T-helper 22 cell (primary cell): Measurements from ENCODE around the gene ITGA4.

Experiments
- DNase-seq: peaks from one replicate; pipeline ENCODE4 v3.0.0-alpha.2; 2020; ENCODE audit warnings: low read depth

The ITGA4 gene

DNA sequence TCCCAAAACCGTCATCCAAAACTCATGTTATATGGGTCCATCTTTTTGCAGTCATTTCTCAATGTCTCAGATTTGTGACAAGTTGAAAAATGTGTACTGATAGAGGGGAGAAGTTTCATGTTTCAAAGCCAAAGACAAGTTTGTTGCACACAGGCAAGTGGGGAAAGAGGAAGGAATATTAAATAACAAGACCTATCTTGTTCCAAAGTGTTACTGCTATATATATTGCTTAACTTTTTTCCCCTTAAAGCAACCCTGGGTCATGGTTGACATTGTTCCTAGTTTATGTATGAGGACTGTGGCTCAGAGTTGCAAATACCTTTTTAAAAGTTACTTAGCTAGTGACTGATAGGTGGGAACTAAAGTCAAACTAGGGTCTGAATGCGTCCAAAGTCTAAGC, 1.7 kb downstream of the ITGA4 start:
- DNase-seq: no peak

DNA sequence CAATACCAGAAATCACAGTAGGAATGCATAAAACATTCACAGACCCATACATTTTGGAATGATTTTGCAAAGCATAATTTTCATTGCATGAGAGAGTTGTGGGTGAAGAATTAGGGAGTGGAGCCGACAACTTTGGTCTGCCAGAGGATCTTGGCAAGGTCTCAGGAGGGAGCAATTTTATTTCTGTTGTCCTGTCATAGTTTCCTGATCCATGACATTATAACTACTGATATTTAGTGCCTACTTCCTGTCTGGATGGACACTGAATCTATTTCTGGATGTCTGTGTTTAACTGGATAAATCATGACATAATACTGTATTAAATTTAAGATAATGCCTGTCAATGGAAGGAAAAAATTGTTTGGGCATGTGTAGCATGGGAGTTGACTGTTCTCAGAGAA, 2.4 kb downstream of the ITGA4 start:
- DNase-seq: no peak

DNA sequence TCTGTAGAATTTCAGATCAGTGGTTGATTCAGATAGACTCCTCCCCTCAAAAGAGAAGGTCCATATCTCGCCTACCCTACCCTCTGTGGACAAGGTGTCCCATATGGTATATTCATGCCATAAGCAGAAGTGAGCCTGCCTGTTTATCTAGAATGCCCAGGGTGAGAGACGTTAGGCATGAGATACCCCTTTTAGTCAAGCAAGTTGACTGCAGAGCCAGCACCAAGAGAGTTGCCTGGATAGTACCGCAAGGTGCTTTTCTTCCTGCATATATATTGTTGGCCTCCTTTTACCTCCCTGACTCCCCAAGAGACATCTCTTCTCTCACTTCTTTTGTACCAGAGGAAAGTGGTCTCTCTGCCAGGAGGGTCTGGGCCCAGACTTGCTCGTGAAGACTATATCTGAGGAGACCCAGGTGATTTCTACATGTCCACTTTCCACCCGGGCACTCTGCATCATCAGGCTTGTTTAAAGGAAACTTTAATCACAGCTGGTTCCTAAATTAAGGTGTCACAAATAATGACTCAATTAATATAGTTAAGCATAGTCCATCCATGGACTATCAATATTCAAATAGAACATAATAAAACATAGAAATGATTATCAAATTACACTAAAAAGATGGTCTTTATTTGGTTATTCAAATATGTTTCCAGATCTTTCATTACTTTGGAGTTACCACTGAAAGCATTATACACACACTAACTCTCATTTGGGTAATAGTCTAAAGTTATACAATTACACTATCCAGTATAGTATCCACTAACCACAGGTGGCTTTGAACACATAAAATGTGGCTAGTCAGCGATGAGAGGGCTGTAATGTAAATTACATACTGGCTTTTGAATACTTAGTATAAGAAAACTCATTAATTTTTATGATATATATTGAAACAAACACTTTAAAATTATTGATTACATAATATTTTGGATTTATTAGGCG, 4.1 kb downstream of the ITGA4 start:
- DNase-seq: no peak

DNA sequence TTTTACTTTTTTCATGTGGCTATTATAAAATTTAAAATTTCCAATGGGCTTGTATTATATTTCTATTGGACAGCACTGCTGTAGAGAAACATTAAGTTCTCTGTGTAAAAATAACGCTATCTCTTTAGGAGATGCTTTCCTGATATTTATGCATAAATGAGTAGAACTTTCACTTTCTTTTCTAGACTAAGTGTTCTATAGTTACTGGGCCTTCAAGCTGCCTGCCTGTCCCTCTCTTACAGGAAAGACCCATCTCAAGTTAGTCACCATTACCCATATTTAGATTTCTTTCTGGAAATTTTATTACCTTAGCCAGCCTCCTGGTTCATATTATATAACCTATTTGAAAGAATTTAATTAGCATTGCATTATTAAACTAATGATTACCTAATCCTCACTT, 4.8 kb downstream of the ITGA4 start:
- no peak for DNase-seq

DNA sequence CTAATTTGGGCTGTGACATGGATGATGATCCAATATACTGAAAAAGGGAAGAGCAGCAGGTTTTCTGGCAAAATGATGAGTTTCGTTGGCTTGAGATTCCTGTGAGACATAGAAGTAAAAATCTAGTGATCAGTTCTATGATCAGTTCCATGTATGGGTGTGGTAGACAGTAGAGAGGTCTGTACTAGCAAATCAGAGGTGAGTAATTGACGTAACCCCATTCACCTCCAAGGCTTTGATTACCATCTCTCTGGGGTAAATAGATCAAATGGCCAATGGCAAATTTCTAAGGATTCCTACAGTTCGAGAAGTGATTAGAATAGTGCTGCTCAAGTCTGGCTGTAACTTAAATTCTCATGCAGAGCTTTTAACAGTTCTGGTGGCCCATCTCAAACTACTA, 6.4 kb downstream of the ITGA4 start:
- no peak for DNase-seq

DNA sequence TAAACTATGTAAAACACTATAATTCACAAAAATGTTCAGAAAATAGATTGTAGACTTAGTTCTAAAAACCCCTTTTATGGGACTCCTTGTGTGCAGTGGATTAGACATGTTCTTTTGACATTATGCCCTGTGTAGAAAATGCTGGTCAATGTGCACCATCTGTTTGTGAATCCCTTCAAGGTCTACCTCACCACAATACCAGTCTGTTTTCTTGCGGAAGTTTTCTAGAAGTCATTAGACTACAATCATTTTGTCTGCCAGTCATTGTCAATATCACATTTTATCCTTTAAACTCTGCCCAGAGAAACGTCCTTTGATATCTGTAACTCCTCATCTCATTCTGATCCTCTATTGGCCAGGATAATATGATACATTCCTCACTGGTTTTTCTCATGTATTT, 7.8 kb downstream of the ITGA4 start:
- DNase-seq: no peak

DNA sequence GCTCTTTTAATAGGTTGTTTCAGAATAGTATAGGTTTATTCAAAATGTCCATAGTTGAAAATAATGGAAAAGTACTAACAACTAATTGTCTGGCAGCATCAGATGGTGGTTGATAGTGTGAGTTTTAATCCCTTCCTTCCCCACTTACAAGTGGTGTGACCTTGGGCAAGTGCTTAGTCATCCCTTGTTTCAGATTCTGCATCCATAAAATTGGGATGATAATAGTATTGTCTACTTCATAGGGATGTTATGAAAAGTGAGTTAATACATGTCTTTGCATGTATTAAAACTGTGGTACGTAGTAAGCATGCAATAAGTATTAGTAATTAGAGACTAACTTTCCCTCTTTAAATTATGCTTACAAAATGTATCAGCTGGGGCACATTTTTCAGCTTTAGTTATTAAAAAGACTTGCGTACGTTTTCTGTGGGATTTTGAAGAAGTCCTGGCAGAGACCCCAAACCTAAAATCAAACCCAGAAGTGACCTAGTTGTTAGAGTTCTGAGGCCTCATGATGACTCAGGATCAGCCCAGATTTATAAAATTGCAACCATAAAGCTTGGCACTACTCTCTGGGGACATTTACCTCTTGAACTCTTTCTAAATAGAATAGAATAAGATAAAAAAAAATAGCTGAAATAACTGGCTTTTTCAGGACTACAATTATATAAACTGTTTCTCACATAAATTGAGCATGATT, 8.6 kb downstream of the ITGA4 start:
- no peak for DNase-seq

DNA sequence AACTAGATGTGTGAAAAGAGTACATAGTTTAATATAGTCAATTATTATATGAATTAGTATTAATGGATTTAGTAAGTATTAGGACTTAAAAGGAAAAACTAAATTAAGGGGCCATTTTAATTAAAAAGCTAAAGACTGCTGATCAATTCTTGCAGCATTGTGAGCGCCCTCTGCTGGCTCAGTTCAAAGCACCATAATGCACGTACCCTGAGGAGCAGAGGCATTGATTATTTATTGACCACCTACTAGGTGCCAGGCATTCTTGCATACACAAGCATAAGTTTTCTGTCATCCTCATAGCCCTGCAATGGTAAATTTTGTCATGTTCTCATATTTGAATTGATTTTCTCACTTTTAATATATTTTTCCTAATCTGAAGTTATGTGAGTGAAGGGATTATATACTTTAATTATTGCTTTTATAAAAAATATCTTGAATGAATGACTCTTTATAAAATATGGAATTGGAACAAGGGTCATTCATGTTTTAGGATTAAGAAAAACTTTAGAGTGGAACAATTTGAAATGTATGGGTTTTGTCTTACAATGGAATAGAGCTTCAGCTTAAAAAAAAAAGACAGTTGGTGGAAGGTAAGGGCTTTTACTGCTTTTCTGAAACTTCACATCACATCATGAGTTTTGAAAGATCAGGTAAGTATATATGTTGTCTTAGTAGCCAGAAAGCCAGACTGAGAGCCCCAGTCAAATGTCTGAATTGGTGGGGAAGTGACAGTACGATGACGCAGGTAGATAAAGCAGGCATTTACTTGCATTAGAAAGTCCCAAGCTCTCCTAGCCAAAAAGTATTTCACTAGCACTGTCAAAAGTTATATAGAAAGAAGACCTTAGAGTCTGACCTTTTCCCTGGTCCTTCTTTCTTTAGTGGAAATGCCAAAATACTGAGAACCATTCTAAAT, 9.7 kb downstream of the ITGA4 start:
- peak; percentile 20 for DNase-seq

DNA sequence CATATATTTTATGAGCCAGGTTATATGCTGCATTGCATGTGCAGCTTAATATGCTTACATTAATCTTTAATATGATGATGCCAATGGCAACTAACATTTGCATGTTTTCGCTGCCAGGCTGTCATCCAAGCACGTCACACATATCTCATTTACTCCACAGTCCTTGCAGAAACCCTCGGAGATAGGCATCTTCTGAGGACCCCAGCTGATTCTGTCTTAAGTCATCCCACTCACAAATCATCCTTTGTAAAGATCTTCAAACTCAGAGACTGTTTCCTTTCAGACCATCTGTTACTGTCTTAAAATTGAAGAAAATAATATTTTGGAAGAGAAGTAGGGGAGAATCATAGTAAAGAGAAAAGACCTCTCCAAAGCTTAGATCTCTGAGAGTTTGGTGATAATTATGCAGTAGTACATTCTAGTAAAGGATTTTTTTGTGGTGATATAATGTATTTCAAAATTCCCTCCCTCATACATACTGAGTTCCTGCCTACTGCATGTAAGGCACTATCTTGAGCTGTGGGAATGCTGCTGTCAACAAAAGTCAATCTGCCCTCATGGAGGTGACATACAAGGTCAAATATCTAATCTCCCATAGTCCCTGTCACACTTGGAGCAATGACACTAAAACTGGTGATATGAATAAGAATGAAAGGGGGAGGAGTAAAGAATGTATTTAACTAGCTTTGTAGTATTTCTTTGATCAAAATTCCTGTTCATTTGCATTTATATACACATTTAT, 11.0 kb downstream of the ITGA4 start:
- DNase-seq: no peak

DNA sequence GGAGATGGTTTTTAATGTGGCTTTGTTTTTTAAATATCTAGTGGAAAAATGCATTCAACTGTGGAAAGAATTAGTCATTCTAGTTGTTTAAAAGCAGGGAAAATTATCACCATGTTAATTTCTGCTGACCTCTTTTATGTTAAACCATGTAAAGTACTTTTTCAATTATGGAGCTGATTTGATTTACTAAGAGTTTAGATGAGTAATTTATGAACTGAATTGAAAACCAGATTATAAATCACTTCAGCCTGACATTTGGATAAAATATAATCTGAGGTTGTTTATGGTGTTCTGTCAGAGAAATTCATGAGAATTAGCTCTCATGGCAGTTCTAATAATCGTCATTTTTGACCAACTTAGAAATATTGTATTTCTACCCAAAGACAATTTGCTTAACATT, 11.6 kb downstream of the ITGA4 start:
- no peak for DNase-seq

DNA sequence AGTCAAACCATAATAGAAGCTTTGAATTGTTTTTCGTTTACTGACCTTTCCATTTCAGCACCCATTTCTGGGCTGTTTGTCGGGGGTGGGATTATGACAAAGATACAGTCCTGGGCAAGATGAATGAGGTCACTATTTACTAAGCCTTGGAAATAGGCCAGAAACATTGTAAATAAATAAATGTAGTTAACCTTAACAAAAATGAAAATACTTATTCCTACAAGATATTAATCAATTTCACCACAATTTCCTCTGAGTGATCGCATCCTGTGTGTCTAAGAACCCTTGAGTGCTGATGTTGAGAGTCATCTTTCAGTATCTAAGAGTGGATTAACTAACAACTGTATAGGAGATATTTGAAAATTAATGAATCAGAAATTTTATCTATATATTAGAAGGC, 14.0 kb downstream of the ITGA4 start:
- DNase-seq: no peak

DNA sequence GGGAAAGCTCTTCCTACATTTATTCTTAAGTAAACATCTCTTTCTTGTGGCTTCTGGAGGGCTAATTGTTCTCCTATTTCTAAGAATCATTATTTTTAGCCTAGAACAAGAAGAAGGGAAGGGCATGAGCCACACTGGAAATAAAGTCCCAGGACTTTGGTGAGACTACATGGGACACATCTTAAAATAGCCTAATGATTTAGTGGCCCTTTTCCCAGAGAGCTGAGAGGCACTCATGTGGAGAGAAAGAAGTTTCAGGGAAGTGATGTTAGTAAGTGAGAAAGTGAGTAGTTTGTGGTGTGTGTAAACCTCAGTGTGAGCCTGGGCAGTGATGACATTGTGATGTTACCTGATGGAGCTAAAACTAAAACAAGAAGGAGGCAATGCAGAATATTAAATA, 14.6 kb downstream of the ITGA4 start:
- no peak for DNase-seq

DNA sequence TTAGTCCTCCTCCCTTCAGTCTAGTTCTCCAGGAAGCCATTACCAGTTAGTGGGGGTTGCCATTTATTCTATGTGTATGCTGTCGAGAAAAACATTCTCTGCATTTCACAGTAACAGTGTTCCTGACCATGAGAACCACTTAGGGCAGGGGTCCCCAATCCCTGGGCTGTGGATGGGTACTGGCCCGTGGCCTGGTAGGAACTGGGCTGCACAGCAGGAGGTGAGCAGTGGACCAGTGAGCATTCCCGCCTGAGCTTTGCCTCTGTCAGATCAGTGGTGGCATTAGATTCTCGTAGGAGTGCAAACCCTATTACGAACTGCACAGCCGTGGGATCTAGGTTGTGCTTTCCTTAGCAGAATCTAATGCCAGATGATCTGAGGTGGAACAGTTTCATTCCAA, 15.8 kb downstream of the ITGA4 start:
- DNase-seq: no peak

DNA sequence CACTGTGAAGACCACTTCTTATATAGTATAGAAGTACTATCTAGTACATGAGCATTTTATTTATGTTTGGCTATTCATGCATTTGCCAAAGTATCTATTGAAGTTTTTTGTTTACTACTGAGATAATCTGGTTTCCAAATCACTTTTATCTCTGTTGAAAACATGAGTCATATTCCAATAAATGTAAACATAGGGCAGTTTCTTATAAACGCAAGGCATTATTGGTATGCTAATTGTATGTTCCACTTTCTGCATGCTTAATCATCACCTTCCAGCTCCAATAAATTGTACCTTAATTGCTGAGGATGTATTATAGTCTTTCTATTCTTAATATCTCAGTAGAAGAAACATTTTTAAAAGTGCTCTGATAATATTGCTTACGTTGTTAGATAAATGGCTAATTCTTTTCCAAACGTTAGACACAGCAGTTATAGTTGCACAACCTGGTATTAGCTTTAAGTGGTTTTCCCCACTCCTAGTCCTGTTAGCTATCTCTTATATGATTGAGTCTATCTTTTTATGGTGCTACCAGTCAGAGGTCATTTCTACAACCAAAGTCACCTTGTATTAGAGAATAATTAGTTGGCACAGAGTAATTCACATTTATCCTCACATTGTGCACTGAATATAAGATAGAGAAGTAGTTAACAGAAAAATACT, 17.2 kb downstream of the ITGA4 start:
- no peak for DNase-seq

DNA sequence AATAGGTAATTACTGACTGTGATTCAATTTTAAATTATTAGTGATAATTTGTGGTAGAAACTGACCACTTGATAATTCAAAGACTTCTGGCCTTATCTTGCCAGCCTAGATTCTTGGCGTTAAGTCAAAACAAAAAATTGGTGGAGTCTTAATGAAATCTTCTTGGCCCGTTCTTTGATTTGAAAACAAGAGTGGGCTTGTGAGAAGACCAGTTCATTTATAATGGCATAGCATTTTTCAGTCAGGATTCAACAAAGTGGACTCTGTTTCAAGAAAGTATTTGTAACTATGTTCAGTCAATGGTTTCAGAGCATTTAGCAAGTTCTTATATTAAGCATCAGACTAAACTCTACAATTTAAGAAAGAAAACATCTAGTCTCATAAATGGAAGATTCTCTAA, 26.0 kb downstream of the ITGA4 start:
- no peak for DNase-seq

DNA sequence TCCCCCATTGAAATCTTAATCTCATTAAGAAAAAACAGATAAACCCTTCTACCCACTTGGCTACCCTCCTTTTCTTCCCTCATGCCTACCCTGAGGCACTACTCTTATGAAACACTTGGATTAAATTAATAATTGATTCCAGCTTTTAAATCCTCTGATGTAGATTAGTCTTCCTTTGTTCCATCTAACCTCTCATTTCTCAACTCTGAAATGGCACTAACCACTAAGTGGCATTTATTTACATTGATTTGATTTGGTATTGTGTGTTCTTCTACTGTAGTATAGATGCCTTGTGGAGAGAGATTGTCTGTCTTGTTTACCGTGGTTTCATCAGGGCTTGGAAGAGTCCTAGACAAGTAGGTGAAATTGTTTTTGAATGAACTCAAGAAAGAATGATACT, 26.7 kb downstream of the ITGA4 start:
- no peak for DNase-seq

DNA sequence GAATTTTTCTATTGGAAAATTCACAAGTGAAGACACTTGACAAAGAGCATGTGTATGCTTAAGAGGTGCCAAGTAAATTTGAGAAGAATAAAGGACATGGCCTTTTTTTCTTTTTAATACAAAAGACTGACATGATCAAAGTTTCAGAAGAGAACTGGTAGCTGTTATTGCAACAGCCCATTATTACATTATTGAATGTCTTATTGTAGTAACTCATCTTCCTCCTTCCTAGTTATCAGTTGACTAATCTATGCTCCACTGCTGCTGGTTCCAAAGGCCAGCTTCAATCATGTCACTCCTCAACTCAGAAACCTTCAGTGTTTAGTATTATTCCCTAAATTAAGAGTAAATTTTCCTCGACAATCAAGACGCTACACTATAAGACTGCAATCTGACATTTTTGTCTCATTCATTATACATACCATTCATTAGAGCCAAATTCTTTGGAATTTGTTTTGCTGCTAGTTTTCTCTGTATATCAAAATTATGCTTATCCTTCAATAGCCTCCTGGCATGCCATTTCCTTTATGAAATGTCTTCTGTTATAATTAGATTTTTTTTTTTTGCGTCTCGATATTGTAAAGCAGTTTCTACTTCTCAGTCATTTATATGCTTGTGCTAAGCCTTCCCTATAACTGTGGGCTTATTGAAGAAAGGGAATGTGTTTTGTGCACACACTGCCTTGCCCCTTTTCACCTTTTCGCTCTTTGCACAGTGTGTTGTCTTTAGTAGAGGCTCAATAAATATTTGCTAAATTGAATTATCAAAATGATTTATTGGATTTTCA, 27.9 kb downstream of the ITGA4 start:
- no peak for DNase-seq

DNA sequence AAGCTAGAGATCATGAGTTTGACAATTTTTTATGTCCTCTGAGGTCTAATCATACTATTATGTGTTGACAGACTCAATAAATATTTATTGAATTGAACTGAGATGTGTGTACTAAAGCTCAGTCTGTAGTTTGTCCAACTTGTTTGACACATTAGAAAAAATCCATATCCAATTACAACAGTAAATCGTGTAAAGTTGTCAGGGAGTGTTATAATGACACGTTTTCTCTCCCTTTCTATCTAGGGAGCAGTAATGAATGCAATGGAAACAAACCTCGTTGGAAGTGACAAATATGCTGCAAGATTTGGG, 28.4 kb downstream of the ITGA4 start:
- no peak for DNase-seq

DNA sequence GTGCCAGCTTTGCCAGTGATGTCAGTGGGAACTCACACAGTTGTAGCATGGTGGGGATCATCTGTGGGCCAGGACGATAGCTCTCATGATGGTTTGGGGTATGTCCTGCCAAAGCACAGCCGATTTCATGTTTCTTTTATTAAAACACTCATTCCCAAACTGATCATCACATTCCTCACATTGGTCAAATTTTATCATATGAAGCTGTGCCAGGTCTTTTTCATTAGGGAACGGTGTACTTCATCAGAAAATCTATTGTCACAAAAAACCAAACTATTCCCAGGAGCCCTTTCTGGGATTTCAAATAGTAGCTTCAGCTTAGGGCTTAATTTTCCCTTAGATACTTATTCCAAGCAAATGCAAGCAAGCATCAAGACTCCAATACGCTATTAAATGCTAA, 42.0 kb downstream of the ITGA4 start:
- no peak for DNase-seq

DNA sequence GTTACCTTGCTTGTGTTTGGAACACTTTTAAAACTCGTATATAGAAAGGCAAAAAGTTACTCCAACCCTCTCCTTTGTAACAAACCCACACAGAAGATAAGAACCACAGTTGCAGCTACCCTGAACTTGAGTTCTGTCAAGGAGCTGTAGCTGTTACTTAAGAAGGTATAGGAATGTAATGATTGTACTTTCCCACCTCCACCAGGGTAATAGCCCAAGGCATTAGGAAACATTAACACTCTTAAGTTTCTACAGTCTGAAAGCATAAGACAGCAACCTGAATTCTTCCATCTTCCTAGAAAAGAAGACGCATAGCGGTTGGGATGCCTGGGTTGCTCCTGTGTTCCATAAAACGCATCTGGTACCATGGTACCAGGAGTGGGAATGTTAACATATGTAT, 43.0 kb downstream of the ITGA4 start:
- DNase-seq: no peak

DNA sequence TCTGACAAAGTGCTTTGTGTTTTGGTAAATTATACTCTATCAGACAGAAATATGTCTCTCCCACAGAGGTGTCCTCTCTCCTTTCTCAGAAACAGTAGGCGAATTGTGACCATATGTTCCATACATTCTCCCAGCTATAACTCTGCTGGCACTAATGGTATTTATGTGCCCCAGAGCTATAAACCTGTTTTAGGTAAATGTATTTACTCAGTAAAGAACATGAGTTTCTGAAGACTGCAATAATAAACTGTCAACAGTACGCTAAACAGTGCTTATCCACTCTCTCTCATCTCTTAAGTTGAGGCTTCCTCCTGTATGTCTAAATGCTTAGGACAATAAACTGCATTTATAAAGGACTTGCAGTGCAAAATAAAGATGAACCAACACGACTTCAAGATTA, 58.5 kb downstream of the ITGA4 start:
- DNase-seq: no peak
